ENCODE data around the gene LILRA6. TPM values are rescaled to one million over a fixed set of nuclear protein-coding genes. Genes with fewer than 3 reads are reported as not detected.

Gene LILRA6
- total RNA-seq, 1 donor from 2014 or later: not detected

DNA sequence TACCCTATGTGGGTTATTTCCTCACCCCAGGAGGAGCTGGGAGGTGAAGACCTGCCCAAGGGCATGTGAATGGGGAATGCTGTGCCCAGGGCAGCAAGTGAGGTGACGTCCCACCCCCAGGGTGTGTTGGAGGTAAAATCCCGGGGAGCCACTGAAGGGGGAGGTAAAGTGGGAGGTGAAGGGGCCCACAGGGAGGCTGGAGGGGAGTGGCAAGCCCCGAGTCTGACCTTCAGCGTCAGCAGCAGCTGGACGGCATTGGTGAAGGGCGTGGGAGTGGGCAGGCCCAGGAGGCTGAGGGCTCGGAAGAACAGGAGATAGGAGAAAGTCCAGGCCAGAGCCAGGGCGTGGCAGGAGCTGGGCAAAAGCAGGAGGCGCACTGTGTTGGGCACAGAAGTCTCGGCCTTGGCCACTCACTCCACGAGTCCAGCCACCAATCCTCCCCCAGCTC lies 55.6 kb downstream of the LILRA6 start:
- TF ChIP-seq, protein P1, sequence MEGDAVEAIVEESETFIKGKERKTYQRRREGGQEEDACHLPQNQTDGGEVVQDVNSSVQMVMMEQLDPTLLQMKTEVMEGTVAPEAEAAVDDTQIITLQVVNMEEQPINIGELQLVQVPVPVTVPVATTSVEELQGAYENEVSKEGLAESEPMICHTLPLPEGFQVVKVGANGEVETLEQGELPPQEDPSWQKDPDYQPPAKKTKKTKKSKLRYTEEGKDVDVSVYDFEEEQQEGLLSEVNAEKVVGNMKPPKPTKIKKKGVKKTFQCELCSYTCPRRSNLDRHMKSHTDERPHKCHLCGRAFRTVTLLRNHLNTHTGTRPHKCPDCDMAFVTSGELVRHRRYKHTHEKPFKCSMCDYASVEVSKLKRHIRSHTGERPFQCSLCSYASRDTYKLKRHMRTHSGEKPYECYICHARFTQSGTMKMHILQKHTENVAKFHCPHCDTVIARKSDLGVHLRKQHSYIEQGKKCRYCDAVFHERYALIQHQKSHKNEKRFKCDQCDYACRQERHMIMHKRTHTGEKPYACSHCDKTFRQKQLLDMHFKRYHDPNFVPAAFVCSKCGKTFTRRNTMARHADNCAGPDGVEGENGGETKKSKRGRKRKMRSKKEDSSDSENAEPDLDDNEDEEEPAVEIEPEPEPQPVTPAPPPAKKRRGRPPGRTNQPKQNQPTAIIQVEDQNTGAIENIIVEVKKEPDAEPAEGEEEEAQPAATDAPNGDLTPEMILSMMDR (conservative IDR thresholded peaks at IDR 0.05; ENCODE audit: low read depth, low read length): no peak
- H3K4me3 ChIP-seq (ENCODE audit: low read depth, low read length): no peak overlapping the region
- DNase-seq (ENCODE audit: low read depth): no peak

Other genes starting within 250 kb of the LILRA6 start
- 0.75 TPM in 1 of 2 replicates, not detected in the other for gene VSTM1, start 178.9 kb downstream of the LILRA6 start, total RNA-seq
- gene TARM1, start 161.4 kb downstream of the LILRA6 start, total RNA-seq: not detected in 2 replicates
- 0.22 TPM in 1 of 2 replicates, not detected in the other for gene OSCAR, start 142.0 kb downstream of the LILRA6 start, total RNA-seq
- gene NDUFA3, start 139.9 kb downstream of the LILRA6 start, total RNA-seq: 35.9 and 39.6 TPM in 2 replicates
- 22.1 and 39.6 TPM in 2 replicates for gene TFPT, start 127.1 kb downstream of the LILRA6 start, total RNA-seq
- gene PRPF31, start 127.0 kb downstream of the LILRA6 start, total RNA-seq: 64.3 and 111 TPM in 2 replicates
- 17.7 and 20.5 TPM in 2 replicates for gene CNOT3, start 105.0 kb downstream of the LILRA6 start, total RNA-seq
- gene LENG1, start 83.1 kb downstream of the LILRA6 start, total RNA-seq: 6.7 and 11.5 TPM in 2 replicates
- gene TMC4, start 69.6 kb downstream of the LILRA6 start, total RNA-seq: 3.7 and 9.5 TPM in 2 replicates
- gene MBOAT7, start 53.2 kb downstream of the LILRA6 start, total RNA-seq: 109 and 218 TPM in 2 replicates
- gene TSEN34, start 51.5 kb downstream of the LILRA6 start, total RNA-seq: 154 and 174 TPM in 2 replicates
- gene RPS9, start 41.9 kb downstream of the LILRA6 start, total RNA-seq: 2,374 and 2,446 TPM in 2 replicates
- not detected in 2 replicates for gene LILRB3, start 19.8 kb downstream of the LILRA6 start, total RNA-seq
- gene LILRB5, start 14.5 kb upstream of the LILRA6 start, total RNA-seq: not detected in 2 replicates
- gene LILRB2, start 38.3 kb upstream of the LILRA6 start, total RNA-seq: not detected in 2 replicates
- gene LILRA5, start 70.4 kb upstream of the LILRA6 start, total RNA-seq: not detected in 2 replicates
- not detected in 2 replicates for gene LILRA4, start 96.4 kb upstream of the LILRA6 start, total RNA-seq
- not detected in 2 replicates for gene LAIR1, start 122.1 kb upstream of the LILRA6 start, total RNA-seq
- 3.6 TPM in 1 of 2 replicates, not detected in the other for gene TTYH1, start 172.7 kb upstream of the LILRA6 start, total RNA-seq
- 32.5 and 39.1 TPM in 2 replicates for gene LENG8, start 206.4 kb upstream of the LILRA6 start, total RNA-seq
- 2.7 and 4.1 TPM in 2 replicates for gene LENG9, start 221.0 kb upstream of the LILRA6 start, total RNA-seq
- gene CDC42EP5, start 230.5 kb upstream of the LILRA6 start, total RNA-seq: 5.1 and 33.7 TPM in 2 replicates

Data from epithelial cell of proximal tubule (primary cell).